AG09319 (cell line): ENCODE measurements around the gene GABRB3.

Source experiments
- DNase-seq: peaks from one replicate; pipeline ENCODE4 v3.0.0-alpha.2; 2010; ENCODE audit warnings: low read depth; ENCODE audit errors: extremely low read depth
- TF ChIP-seq, protein P1 (sequence below): IDR thresholded peaks from 2 replicates; pipeline ENCODE4 v1.5.1; 2011; ENCODE audit warnings: low read depth, mild to moderate bottlenecking, inconsistent platforms, low read length, moderate library complexity

The GABRB3 gene

GRCh38 chr15:26766262-26766661, 6.6 kb downstream of the GABRB3 start:
- no peak for DNase-seq
- TF ChIP-seq, protein P1, sequence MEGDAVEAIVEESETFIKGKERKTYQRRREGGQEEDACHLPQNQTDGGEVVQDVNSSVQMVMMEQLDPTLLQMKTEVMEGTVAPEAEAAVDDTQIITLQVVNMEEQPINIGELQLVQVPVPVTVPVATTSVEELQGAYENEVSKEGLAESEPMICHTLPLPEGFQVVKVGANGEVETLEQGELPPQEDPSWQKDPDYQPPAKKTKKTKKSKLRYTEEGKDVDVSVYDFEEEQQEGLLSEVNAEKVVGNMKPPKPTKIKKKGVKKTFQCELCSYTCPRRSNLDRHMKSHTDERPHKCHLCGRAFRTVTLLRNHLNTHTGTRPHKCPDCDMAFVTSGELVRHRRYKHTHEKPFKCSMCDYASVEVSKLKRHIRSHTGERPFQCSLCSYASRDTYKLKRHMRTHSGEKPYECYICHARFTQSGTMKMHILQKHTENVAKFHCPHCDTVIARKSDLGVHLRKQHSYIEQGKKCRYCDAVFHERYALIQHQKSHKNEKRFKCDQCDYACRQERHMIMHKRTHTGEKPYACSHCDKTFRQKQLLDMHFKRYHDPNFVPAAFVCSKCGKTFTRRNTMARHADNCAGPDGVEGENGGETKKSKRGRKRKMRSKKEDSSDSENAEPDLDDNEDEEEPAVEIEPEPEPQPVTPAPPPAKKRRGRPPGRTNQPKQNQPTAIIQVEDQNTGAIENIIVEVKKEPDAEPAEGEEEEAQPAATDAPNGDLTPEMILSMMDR = no peak

- TF ChIP-seq, protein P1 = no peak
- no peak for DNase-seq
Measured at GRCh38 chr15:26759986-26760385, 12.9 kb downstream of the GABRB3 start.

GRCh38 chr15:26758079-26758478, 14.8 kb downstream of the GABRB3 start:
- TF ChIP-seq, protein P1 = no peak
- no peak for DNase-seq

DNA sequence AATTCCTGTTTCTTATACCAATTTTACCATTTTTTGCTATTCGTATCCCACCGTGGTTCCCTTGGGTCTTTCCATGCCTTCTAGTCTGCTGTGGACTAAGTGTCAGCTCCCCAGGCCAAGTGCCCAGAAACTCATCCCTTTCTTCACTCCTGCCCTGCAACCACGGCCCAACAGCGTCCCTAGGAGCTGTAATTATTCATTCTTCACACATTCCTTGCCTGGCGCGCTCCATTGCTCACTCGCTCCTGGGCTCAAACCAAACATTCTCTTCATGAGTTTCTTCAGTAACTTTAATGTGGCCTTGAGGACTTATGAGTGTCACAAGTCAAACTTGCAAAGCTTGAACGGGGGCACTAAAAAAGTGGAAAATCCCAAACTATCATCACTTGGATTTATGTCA, 15.7 kb downstream of the GABRB3 start:
- DNase-seq = no peak

GRCh38 chr15:26744894-26745293, 28.0 kb downstream of the GABRB3 start:
- TF ChIP-seq, protein P1 = no peak
- no peak for DNase-seq

More for the DNA sequence above, 15.7 kb downstream of the GABRB3 start:
- TF ChIP-seq, protein P1 = no peak

GRCh38 chr15:26739791-26740190, 33.1 kb downstream of the GABRB3 start:
- DNase-seq = no peak
- TF ChIP-seq, protein P1 = no peak

DNA sequence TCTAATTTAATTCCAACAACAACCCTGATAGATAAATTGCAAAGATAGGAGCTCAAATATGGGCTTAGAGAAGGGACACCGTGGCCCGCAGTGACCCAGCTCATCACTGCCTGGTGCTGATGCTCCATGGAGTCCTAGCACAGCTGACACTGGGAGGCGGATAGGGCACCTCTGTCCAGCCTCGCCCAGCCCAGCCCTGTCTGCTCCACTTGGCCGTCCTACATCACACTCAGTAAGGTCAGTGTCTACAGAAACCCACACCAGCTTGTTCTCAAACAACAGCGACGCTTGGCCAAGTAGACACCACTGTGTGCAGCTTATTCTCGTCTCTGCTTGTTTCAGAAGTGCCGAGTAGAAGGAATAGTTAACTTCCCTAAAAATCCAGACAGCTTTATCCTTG, 33.9 kb downstream of the GABRB3 start:
- DNase-seq = no peak
- TF ChIP-seq, protein P1 = no peak
